HepG2 (cell line): ENCODE results near the gene SMO.

ENCODE experiments used
- FOXK2 ChIP-seq: fragments of 450-650 bp; IDR thresholded peaks from 2 replicates; pipeline ENCODE4 v1.6.1; 2016
- FOXM1 ChIP-seq: sonication (generic); formaldehyde crosslinking; IDR thresholded peaks from 2 replicates; pipeline ENCODE4 v1.5.0; 2020; ENCODE audit warnings: missing genetic modification reagents
- IRF2 ChIP-seq: IDR thresholded peaks from 2 replicates; pipeline ENCODE4 v1.6.1; 2018; ENCODE audit warnings: missing genetic modification reagents, missing compliant biosample characterization
- NFRKB ChIP-seq: fragments of 450-650 bp; IDR thresholded peaks from 2 replicates; pipeline ENCODE4 v1.6.1; 2017
- ZC3H4 ChIP-seq: sonication (generic); formaldehyde crosslinking; IDR thresholded peaks from 2 replicates; pipeline ENCODE4 v1.4.0; 2020; ENCODE audit warnings: missing genetic modification reagents, borderline replicate concordance
- ZNF138 ChIP-seq: sonication (generic); formaldehyde crosslinking; IDR thresholded peaks from 2 replicates; pipeline ENCODE4 v1.5.0; 2020; ENCODE audit warnings: mild to moderate bottlenecking, low read depth, missing genetic modification reagents
- TF ChIP-seq, protein P1 (sequence below), 2 experiments: IDR thresholded peaks; 2 replicates each; pipeline ENCODE4 v1.6.1; 2011 to 2012; ENCODE audit warnings: low read length in 2 of 2, borderline replicate concordance in 1 of 2, low read depth in 1 of 2, mild to moderate bottlenecking in 1 of 2, moderate library complexity in 1 of 2
- TF ChIP-seq, protein P2 (sequence below): sonication (generic); formaldehyde crosslinking; IDR thresholded peaks from 2 replicates; pipeline ENCODE4 v1.5.0; 2020; ENCODE audit warnings: mild to moderate bottlenecking, missing genetic modification reagents, moderate library complexity
- TF ChIP-seq, protein P3 (sequence below): sonication (generic); formaldehyde crosslinking; IDR thresholded peaks from 2 replicates; pipeline ENCODE4 v1.5.0; 2020; ENCODE audit warnings: missing genetic modification reagents
- TF ChIP-seq, protein P4 (sequence below): sonication (generic); formaldehyde crosslinking; IDR thresholded peaks from 2 replicates; pipeline ENCODE4 v1.8.0; 2022; ENCODE audit warnings: mild to moderate bottlenecking, missing genetic modification reagents, moderate library complexity
- TF ChIP-seq, protein P5 (sequence below): sonication (generic); formaldehyde crosslinking; IDR thresholded peaks from 2 replicates; pipeline ENCODE4 v1.4.0; 2020; ENCODE audit warnings: mild to moderate bottlenecking, missing genetic modification reagents

DNA sequence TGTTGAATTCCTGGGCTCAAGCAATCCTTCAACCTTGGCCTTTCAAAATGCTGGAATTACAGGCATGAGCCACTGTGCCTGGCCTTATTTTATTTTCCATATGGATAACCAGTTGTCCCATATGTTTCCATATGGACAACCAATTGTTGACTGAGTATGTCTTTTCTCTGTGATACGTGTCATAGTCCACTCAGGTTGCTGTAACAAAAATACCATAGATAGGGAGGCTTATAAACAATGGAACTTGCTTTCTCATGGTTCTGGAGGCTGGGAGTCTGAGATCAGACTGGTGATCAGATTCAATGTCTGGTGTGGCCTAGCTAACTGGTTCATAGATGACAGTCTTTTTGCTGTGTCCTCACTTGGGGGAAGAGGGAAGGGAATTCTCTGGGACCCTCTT is 55.8 kb downstream of the SMO start:
- TF ChIP-seq, protein P1, sequence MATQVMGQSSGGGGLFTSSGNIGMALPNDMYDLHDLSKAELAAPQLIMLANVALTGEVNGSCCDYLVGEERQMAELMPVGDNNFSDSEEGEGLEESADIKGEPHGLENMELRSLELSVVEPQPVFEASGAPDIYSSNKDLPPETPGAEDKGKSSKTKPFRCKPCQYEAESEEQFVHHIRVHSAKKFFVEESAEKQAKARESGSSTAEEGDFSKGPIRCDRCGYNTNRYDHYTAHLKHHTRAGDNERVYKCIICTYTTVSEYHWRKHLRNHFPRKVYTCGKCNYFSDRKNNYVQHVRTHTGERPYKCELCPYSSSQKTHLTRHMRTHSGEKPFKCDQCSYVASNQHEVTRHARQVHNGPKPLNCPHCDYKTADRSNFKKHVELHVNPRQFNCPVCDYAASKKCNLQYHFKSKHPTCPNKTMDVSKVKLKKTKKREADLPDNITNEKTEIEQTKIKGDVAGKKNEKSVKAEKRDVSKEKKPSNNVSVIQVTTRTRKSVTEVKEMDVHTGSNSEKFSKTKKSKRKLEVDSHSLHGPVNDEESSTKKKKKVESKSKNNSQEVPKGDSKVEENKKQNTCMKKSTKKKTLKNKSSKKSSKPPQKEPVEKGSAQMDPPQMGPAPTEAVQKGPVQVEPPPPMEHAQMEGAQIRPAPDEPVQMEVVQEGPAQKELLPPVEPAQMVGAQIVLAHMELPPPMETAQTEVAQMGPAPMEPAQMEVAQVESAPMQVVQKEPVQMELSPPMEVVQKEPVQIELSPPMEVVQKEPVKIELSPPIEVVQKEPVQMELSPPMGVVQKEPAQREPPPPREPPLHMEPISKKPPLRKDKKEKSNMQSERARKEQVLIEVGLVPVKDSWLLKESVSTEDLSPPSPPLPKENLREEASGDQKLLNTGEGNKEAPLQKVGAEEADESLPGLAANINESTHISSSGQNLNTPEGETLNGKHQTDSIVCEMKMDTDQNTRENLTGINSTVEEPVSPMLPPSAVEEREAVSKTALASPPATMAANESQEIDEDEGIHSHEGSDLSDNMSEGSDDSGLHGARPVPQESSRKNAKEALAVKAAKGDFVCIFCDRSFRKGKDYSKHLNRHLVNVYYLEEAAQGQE (IDR thresholded peaks at IDR 0.05; ENCODE audit: borderline replicate concordance in 1 of 2, low read depth in 1 of 2, low read length in 2 of 2) = no peak
- TF ChIP-seq, protein P2, sequence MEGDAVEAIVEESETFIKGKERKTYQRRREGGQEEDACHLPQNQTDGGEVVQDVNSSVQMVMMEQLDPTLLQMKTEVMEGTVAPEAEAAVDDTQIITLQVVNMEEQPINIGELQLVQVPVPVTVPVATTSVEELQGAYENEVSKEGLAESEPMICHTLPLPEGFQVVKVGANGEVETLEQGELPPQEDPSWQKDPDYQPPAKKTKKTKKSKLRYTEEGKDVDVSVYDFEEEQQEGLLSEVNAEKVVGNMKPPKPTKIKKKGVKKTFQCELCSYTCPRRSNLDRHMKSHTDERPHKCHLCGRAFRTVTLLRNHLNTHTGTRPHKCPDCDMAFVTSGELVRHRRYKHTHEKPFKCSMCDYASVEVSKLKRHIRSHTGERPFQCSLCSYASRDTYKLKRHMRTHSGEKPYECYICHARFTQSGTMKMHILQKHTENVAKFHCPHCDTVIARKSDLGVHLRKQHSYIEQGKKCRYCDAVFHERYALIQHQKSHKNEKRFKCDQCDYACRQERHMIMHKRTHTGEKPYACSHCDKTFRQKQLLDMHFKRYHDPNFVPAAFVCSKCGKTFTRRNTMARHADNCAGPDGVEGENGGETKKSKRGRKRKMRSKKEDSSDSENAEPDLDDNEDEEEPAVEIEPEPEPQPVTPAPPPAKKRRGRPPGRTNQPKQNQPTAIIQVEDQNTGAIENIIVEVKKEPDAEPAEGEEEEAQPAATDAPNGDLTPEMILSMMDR (CRISPR knock-in tag) = no peak
- TF ChIP-seq, protein P3, sequence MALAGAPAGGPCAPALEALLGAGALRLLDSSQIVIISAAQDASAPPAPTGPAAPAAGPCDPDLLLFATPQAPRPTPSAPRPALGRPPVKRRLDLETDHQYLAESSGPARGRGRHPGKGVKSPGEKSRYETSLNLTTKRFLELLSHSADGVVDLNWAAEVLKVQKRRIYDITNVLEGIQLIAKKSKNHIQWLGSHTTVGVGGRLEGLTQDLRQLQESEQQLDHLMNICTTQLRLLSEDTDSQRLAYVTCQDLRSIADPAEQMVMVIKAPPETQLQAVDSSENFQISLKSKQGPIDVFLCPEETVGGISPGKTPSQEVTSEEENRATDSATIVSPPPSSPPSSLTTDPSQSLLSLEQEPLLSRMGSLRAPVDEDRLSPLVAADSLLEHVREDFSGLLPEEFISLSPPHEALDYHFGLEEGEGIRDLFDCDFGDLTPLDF (CRISPR knock-in tag) = no peak
- TF ChIP-seq, protein P4, sequence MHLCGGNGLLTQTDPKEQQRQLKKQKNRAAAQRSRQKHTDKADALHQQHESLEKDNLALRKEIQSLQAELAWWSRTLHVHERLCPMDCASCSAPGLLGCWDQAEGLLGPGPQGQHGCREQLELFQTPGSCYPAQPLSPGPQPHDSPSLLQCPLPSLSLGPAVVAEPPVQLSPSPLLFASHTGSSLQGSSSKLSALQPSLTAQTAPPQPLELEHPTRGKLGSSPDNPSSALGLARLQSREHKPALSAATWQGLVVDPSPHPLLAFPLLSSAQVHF = no peak
- TF ChIP-seq FOXK2 (no peak), FOXM1 (CRISPR knock-in tag) (no peak), NFRKB (no peak), ZNF138 (CRISPR knock-in tag) (no peak), IRF2 (CRISPR knock-in tag) (no peak), ZC3H4 (CRISPR knock-in tag) (no peak)
- TF ChIP-seq, protein P5, sequence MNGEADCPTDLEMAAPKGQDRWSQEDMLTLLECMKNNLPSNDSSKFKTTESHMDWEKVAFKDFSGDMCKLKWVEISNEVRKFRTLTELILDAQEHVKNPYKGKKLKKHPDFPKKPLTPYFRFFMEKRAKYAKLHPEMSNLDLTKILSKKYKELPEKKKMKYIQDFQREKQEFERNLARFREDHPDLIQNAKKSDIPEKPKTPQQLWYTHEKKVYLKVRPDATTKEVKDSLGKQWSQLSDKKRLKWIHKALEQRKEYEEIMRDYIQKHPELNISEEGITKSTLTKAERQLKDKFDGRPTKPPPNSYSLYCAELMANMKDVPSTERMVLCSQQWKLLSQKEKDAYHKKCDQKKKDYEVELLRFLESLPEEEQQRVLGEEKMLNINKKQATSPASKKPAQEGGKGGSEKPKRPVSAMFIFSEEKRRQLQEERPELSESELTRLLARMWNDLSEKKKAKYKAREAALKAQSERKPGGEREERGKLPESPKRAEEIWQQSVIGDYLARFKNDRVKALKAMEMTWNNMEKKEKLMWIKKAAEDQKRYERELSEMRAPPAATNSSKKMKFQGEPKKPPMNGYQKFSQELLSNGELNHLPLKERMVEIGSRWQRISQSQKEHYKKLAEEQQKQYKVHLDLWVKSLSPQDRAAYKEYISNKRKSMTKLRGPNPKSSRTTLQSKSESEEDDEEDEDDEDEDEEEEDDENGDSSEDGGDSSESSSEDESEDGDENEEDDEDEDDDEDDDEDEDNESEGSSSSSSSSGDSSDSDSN (CRISPR knock-in tag) = no peak
